Esophagus mucosa (tissue), 1 donor: ENCODE measurements around the gene MAGI3. TPM values are rescaled to one million over a fixed set of nuclear protein-coding genes. Genes with fewer than 3 reads are reported as not detected.

ENCODE experiments used
- ATAC-seq: fragments of 200-7000 bp; cut with Tn5 transposase; one replicate; pipeline ENCODE4 v1.9.1; 2020
- total RNA-seq: library from RNA; stranded (reverse); gene quantifications from one replicate; pipeline ENCODE4 v1.2.4, GENCODE V29; 2023
- donor health status: DM: yes; HTN: yes; CAD: no.

Gene MAGI3
- total RNA-seq, 1 donor from 2014 or later: 16.5 TPM

GRCh38 chr1:113660088-113660487 lies 269.8 kb downstream of the MAGI3 start:
- no peak for ATAC-seq

GRCh38 chr1:113662101-113662500 lies 271.8 kb downstream of the MAGI3 start:
- ATAC-seq: no peak

GRCh38 chr1:113663165-113663951 lies 273.0 kb downstream of the MAGI3 start:
- ATAC-seq: peak; percentile 26

- ATAC-seq: no peak
Observed at GRCh38 chr1:113665071-113665470, 274.8 kb downstream of the MAGI3 start.

- ATAC-seq: no peak
Observed at GRCh38 chr1:113666126-113666525, 275.8 kb downstream of the MAGI3 start.

GRCh38 chr1:113669988-113670387 lies 279.7 kb downstream of the MAGI3 start:
- ATAC-seq: no peak

GRCh38 chr1:113670650-113671049 lies 280.3 kb downstream of the MAGI3 start:
- no peak for ATAC-seq

GRCh38 chr1:113672491-113672890 lies 282.2 kb downstream of the MAGI3 start:
- no peak for ATAC-seq

- no peak for ATAC-seq
Observed at GRCh38 chr1:113674591-113674990, 284.3 kb downstream of the MAGI3 start.

GRCh38 chr1:113675302-113675701 lies 285.0 kb downstream of the MAGI3 start:
- ATAC-seq: no peak

GRCh38 chr1:113676524-113676923 lies 286.2 kb downstream of the MAGI3 start:
- ATAC-seq: no peak

GRCh38 chr1:113677250-113678158 lies 287.2 kb downstream of the MAGI3 start:
- no peak for ATAC-seq

GRCh38 chr1:113678159-113678469 lies 287.8 kb downstream of the MAGI3 start:
- ATAC-seq: no peak

GRCh38 chr1:113681596-113682337 lies 291.5 kb downstream of the MAGI3 start:
- ATAC-seq: no peak

GRCh38 chr1:113683384-113684152 lies 293.3 kb downstream of the MAGI3 start:
- no peak for ATAC-seq

GRCh38 chr1:113684153-113684541 lies 293.8 kb downstream of the MAGI3 start:
- ATAC-seq: no peak

- ATAC-seq: no peak
Observed at GRCh38 chr1:113686891-113687618, 296.7 kb downstream of the MAGI3 start.

GRCh38 chr1:113691184-113691583 lies 300.9 kb downstream of the MAGI3 start:
- no peak for ATAC-seq

- no peak for ATAC-seq
Observed at GRCh38 chr1:113692342-113692741, 302.0 kb downstream of the MAGI3 start.

GRCh38 chr1:113692824-113693431 lies 302.6 kb downstream of the MAGI3 start:
- ATAC-seq: no peak

GRCh38 chr1:113694910-113695309 lies 304.6 kb downstream of the MAGI3 start:
- ATAC-seq: no peak
